Caki2 (cell line): ENCODE measurements around the gene INPP4A. TPM values are rescaled to one million over a fixed set of nuclear protein-coding genes. Genes with fewer than 3 reads are reported as not detected.

Source experiments
- DNase-seq: peaks from one replicate; pipeline ENCODE4 v3.0.0-alpha.2; 2015; ENCODE audit warnings: low read depth
- in situ Hi-C: cut with HindIII; loops from 2 replicates; pipeline ENCODE4 v1.10.0; 2016; ENCODE audit warnings: low sequenced_read_pairs, low pct_unique_long_range_greater_than_20kb, mixed read lengths
- total RNA-seq: library from RNA; depleted of rRNA; stranded (reverse); fragments of >200 nt; shearing (Covaris generic); gene quantifications from 2 replicates; pipeline ENCODE4 v1.2.3, GENCODE V29; 2014; ENCODE audit warnings: low replicate concordance

INPP4A gene
- total RNA-seq, 1 experiment from 2014 or later, result 19.0 TPM

DNA sequence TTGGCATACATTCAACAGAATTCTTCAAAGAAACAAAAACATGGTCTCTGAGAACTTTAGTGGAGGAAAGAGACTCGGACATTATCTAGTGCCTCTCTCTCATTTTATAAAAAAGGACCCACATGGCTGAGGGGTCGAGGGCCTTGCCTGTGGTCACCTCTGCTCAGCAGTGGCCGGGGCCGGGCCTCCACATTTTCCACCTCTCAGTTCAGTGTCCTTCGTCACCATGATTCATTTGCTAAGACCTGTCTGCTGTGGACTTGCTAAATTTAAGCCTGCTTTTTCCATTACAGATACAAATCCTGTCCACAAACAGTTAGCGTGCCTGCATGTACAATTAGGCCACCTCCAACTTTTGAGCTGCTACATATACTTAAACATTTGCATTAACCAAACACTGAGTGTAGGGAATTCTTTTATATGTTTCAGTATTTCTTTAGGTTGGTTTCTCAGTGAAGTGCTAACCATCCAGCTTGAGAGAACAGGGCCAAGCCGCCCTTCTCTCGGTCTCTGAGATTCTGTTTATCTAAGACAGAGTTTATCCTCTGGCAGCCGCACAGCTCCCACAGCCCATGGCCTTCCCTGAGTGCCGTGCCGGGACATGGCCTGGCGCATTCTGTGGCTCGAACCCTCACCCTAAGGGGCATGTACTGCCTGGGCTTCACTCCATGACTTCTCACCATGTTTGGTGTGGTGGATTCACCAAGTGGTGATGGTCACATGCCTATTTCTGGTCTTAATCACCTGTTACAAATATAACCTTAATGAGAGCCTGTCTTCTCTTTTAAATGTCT, 117.4 kb downstream of the INPP4A start:
- DNase-seq, result no peak
- in situ Hi-C loops, result no loop called here

DNA sequence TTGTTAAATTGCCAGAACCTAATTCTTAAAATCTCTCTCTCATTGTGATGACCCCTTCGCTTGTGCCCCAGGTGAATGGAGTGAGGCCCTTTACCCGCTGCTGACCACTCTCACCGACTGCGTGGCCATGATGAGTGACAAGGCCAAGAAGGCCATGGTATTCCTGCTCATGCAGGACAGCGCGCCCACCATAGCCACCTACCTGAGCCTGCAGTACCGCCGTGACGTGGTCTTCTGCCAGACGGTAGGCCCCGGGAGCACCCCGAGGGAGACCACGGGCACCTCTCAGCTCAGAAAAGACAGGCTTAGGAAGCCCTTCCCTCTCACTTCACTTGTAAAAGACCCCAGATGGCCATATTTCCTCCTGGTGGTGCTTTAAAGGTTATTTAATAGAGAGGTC, 118.7 kb downstream of the INPP4A start:
- in situ Hi-C loops, result no loop called here
- no peak for DNase-seq

DNA sequence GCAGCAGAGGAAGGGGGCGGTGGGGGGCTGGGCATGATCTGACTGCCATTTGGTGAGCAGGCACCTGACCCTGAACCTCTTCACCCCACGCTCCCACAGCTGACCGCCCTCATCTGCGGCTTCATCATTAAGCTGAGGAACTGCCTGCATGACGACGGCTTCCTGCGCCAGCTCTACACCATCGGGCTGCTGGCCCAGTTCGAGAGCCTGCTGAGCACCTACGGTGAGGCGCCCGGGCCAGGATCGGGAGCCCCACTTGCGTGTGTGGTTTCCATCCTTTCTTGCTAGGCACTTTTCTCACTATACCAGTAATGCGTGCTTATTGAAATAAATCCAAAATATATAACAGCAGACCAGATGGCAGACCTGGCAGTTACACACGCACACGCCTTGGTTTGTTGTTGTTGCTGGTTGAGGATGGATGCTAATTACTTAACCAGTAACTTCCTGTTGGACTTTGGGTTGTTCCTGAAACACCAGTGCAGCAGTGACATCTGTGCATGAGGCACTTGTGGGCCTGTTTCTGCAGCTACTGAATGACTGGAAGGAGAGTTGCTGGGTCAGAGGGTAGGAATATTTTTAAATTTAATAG, 120.0 kb downstream of the INPP4A start:
- DNase-seq, result no peak
- in situ Hi-C loops, result no loop called here

GRCh38 chr2:98565286-98565860, 120.7 kb downstream of the INPP4A start:
- in situ Hi-C loops, result no loop called here
- no peak for DNase-seq

- no peak for DNase-seq
- in situ Hi-C loops, result no loop called here
Observed at GRCh38 chr2:98565941-98566340, 121.3 kb downstream of the INPP4A start.

GRCh38 chr2:98568161-98568956, 123.7 kb downstream of the INPP4A start:
- in situ Hi-C loops, result no loop called here
- DNase-seq, result no peak

DNA sequence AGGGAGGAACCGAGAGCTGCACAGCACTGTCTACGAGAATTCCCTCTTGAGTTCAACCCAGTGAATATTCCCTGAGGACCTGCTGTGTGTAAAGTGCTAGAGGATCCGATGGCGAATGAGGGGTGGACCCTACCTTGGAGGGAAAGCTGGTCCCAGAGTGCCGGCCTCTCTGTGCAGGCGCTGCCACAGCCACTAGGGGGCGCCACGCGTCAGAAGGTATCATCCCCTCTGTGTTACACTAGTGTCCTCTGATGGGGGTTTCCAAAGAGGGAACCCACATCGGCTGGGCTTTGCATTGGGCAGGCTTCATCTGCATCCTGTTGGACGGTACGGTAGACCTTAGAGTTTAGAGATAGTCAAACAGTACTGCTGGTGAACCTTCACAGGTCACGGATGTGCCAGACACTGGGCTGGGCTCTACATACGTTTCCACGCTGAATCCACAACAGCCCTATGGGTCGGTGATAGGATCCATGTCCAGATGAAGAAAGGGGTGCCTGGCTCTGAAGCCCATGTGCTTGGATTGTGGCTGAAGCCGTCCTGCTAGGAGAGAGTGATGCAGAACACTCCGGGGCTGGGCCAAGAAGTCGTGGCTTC, 124.6 kb downstream of the INPP4A start:
- no peak for DNase-seq

DNA sequence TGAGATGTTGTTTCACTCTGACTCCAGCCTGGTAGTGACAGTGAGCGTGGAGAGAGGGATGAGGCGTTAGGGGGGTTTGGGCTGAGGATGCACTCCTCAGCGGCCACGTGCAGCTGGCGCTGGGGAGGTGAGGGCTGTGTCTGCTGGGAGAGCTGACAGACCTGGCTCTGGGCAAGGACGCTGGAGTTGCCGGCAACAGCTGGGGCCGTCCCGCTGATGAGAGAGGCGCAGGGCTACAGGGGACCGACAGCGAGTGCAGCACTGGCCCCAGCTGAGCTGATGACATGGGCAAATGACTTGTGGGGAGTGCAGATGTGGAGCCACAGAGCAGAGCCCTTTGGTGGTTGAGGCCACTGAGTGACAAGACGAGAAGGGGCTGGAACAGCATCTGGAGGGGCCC, 125.3 kb downstream of the INPP4A start:
- DNase-seq, result no peak
- in situ Hi-C loops, result no loop called here

More for the DNA sequence above, 124.6 kb downstream of the INPP4A start:
- in situ Hi-C loops, result no loop called here

DNA sequence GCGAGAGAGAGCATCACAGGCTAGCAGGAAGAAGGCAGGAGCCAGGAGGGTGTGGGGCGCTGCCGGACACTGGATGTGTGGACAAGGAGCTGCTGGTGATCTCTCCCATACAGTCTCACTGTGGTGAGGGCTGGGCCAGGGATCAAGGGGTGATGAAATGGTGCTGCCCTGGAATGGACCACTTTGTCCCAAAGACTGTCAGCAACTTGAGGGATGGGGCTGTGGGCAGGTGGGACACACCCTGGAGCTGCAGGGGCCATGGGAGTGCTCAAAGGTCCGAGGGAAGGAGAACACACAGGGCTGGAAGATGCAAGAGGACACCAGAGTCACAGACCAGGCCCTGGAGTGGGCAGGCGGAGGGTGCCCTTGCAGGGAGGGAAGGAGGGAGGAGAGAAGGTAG, 125.7 kb downstream of the INPP4A start:
- no peak for DNase-seq
- in situ Hi-C loops, result no loop called here

- in situ Hi-C loops, result no loop called here
- no peak for DNase-seq
Observed at GRCh38 chr2:98571121-98571701, 126.6 kb downstream of the INPP4A start.

GRCh38 chr2:98571796-98572195, 127.1 kb downstream of the INPP4A start:
- in situ Hi-C loops, result no loop called here
- DNase-seq, result no peak

DNA sequence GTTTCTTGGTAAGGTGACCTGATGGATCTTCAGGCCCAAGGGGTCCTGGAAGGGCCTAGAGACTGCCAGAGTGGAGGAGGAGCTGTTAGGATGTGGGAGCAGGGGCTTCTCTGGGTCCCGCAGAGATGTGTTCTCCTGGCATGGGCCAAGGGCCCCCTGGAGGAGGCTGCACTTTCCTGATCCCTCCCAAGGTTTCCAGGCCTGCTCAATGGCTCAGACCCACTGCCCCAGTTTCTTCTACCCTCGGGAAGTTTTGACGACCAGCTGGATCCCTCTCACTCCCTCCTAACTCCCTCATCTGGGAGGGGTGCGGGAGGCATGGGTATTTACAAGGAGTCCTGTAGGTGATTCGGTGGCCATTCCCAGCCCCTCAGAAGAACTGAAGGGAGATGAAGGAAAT, 127.6 kb downstream of the INPP4A start:
- in situ Hi-C loops, result no loop called here

GRCh38 chr2:98572676-98573075, 128.0 kb downstream of the INPP4A start:
- no peak for DNase-seq
- in situ Hi-C loops, result no loop called here

More for the DNA sequence above, 127.6 kb downstream of the INPP4A start:
- no peak for DNase-seq

- DNase-seq, result no peak
- in situ Hi-C loops, result no loop called here
Observed at GRCh38 chr2:98573426-98573825, 128.8 kb downstream of the INPP4A start.

GRCh38 chr2:98576666-98577312, 132.1 kb downstream of the INPP4A start:
- no peak for DNase-seq
- in situ Hi-C loops, result no loop called here

- in situ Hi-C loops, result no loop called here
- no peak for DNase-seq
Observed at GRCh38 chr2:98577313-98577712, 132.7 kb downstream of the INPP4A start.

DNA sequence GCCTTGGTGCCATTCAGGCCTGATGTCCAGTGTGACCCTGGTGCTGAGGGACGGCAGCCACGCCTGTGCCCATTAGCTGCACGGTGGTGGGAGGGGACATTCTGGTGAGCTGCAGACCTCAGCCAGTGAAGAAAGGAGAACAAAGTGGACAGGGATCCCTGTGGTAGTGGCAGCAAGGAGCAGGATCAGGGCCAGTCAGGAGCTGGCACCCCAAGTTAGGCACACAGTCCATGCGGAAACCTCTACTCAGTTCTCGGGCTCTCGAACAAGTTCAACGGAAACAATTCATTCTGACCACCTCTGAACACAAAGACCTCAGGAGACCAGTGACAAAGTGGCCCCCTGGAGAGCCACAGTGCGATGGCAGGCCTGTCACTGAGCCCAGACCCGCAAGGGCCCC, 133.6 kb downstream of the INPP4A start:
- in situ Hi-C loops, result no loop called here
- no peak for DNase-seq

DNA sequence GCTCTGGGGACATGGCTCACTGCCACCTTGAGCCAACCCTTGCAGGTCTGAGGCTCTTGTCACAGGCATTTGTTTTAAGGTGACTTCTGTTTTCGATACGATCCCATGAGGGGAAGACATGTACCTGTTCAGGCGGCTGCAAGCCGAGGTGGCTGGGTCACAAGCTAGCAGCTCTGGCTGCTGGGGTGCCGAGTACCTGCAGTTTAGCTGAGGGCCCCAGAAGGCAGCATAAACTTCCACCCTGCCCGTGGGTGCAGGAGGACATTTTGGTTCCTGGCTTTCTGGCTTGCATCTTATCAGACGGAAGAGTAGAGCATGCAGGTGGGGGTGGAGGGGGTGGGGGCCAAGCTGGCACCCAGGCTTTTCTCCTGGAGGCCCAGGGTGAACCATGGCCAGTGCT, 135.3 kb downstream of the INPP4A start:
- in situ Hi-C loops, result no loop called here
- DNase-seq, result no peak
